Activated CD4-positive, CD25-positive, alpha-beta regulatory T cell treated with anti-CD3 and anti-CD28 coated beads, Interleukin-2, amount 50 U/mL, for 72 hours (primary cell): Measurements from ENCODE around the gene NSFL1C.
A peak's percentile ranks its signal among the peaks of the same experiment; 100 is the strongest.

Source experiments
- DNase-seq: peaks from one replicate; pipeline ENCODE4 v3.0.0; 2021

Gene NSFL1C

GRCh38 chr20:1484438-1485116 lies 17.9 kb upstream of the NSFL1C start:
- DNase-seq, result no peak

GRCh38 chr20:1479831-1480595 lies 13.4 kb upstream of the NSFL1C start:
- no peak for DNase-seq

- no peak for DNase-seq
Measured at GRCh38 chr20:1478566-1478965, 11.9 kb upstream of the NSFL1C start.

- no peak for DNase-seq
Measured at GRCh38 chr20:1477896-1478490, 11.3 kb upstream of the NSFL1C start.

- DNase-seq, result no peak
Measured at GRCh38 chr20:1474817-1475603, 8.4 kb upstream of the NSFL1C start.

- no peak for DNase-seq
Measured at GRCh38 chr20:1474325-1474724, 7.7 kb upstream of the NSFL1C start.

- no peak for DNase-seq
Measured at GRCh38 chr20:1473246-1474220, 6.9 kb upstream of the NSFL1C start.

GRCh38 chr20:1472556-1473245 lies 6.1 kb upstream of the NSFL1C start:
- DNase-seq, result no peak

GRCh38 chr20:1471242-1471641 lies 4.6 kb upstream of the NSFL1C start:
- no peak for DNase-seq

GRCh38 chr20:1469925-1470571 lies 3.4 kb upstream of the NSFL1C start:
- peak; percentile 44 for DNase-seq

- no peak for DNase-seq
Measured at GRCh38 chr20:1469306-1469905, 2.8 kb upstream of the NSFL1C start.

- DNase-seq, result no peak
Measured at GRCh38 chr20:1468117-1468624, 1.5 kb upstream of the NSFL1C start.

GRCh38 chr20:1467355-1468116 lies 887 bp upstream of the NSFL1C start:
- DNase-seq, result no peak

GRCh38 chr20:1467082-1467354 lies 369 bp upstream of the NSFL1C start:
- no peak for DNase-seq

GRCh38 chr20:1465470-1466210 lies 1.0 kb downstream of the NSFL1C start:
- no peak for DNase-seq

GRCh38 chr20:1463971-1464570 lies 2.6 kb downstream of the NSFL1C start:
- DNase-seq, result no peak

- no peak for DNase-seq
Measured at GRCh38 chr20:1462834-1463233, 3.8 kb downstream of the NSFL1C start.

- no peak for DNase-seq
Measured at GRCh38 chr20:1462001-1462400, 4.6 kb downstream of the NSFL1C start.

GRCh38 chr20:1460275-1460674 lies 6.4 kb downstream of the NSFL1C start:
- DNase-seq, result no peak
